GM23248 (cell line): ENCODE results near the gene DHCR24. TPM values are rescaled to one million over a fixed set of nuclear protein-coding genes. Genes with fewer than 3 reads are reported as not detected.

Source experiments
- DNase-seq: peaks from one replicate; pipeline ENCODE4 v3.0.0-alpha.2; 2015
- H2AFZ ChIP-seq: fragments of 200-600 bp; sonication (generic); 2 replicates; pipeline ENCODE4 v1.6.1; 2016; ENCODE audit warnings: antibody characterized with exemption
- H3F3A ChIP-seq: fragments of 200-600 bp; sonication (generic); 2 replicates; pipeline ENCODE4 v1.6.1; 2016; ENCODE audit warnings: mild to moderate bottlenecking, antibody characterized with exemption, mixed run types; ENCODE audit not compliant: insufficient read depth
- H3K27ac ChIP-seq: fragments of 200-600 bp; sonication (generic); 2 replicates; pipeline ENCODE4 v1.5.1; 2016; ENCODE audit warnings: mild to moderate bottlenecking
- H3K27me3 ChIP-seq: fragments of 200-600 bp; sonication (generic); replicated peaks from 2 replicates; pipeline ENCODE4 v1.6.1; 2016; ENCODE audit warnings: mild to moderate bottlenecking; ENCODE audit not compliant: insufficient read depth
- H3K36me3 ChIP-seq: fragments of 200-600 bp; sonication (generic); 2 replicates; pipeline ENCODE4 v1.6.1; 2016; ENCODE audit warnings: low read depth, mild to moderate bottlenecking
- H3K4me1 ChIP-seq: fragments of 200-600 bp; sonication (generic); 2 replicates; pipeline ENCODE4 v1.6.1; 2016; ENCODE audit warnings: mild to moderate bottlenecking; ENCODE audit not compliant: insufficient read depth
- H3K4me2 ChIP-seq: fragments of 200-600 bp; sonication (generic); one replicate; pipeline ENCODE4 v1.6.1; 2016; ENCODE audit warnings: mild to moderate bottlenecking; ENCODE audit not compliant: unreplicated experiment
- H3K4me3 ChIP-seq: fragments of 200-600 bp; sonication (generic); 2 replicates; pipeline ENCODE4 v1.5.1; 2016; ENCODE audit warnings: mild to moderate bottlenecking
- H3K79me2 ChIP-seq: fragments of 200-600 bp; sonication (generic); 2 replicates; pipeline ENCODE4 v1.6.1; 2016; ENCODE audit warnings: mild to moderate bottlenecking; ENCODE audit not compliant: insufficient read depth
- H3K9ac ChIP-seq: fragments of 200-600 bp; sonication (generic); 2 replicates; pipeline ENCODE4 v1.6.1; 2016; ENCODE audit warnings: mild to moderate bottlenecking
- H3K9me2 ChIP-seq: fragments of 200-600 bp; sonication (generic); 2 replicates; pipeline ENCODE4 v1.6.1; 2016; ENCODE audit warnings: mixed run types, mild to moderate bottlenecking, moderate library complexity; ENCODE audit not compliant: insufficient read depth
- H3K9me3 ChIP-seq: fragments of 200-600 bp; sonication (generic); one replicate; pipeline ENCODE4 v1.6.1; 2017; ENCODE audit warnings: low read depth
- H4K20me1 ChIP-seq: fragments of 200-600 bp; sonication (generic); 2 replicates; pipeline ENCODE4 v1.6.0; 2016; ENCODE audit not compliant: insufficient read depth
- EZH2 ChIP-seq: fragments of 200-600 bp; sonication (generic); IDR thresholded peaks from 2 replicates; pipeline ENCODE4 v1.6.1; 2018; ENCODE audit warnings: antibody characterized with exemption, mild to moderate bottlenecking; ENCODE audit not compliant: insufficient read depth, poor library complexity, severe bottlenecking
- EZH2phosphoT487 ChIP-seq: fragments of 200-600 bp; sonication (generic); IDR thresholded peaks from 2 replicates; pipeline ENCODE4 v1.6.1; 2018; ENCODE audit warnings: antibody characterized with exemption, moderate library complexity, mild to moderate bottlenecking, low read depth; ENCODE audit not compliant: insufficient read depth
- WGBS, 2 experiments: methylation state at CpG; one replicate each; pipeline ENCODE4 v1.1.6; 2015 to 2017; ENCODE audit warnings: low lambda C conversion rate in 2 of 2, low coverage in 1 of 2; ENCODE audit errors: missing lambda C conversion rate in 2 of 2; 5-methylcytosine and 5-hydroxymethylcytosine counted together
- in situ Hi-C: fragments of 300-500 bp; cut with MboI; formaldehyde crosslinking; loops from 2 replicates; pipeline ENCODE4 v1.15.0; 2020
- polyA plus RNA-seq: library from polyadenylated mRNA; unstranded; fragments of >200 nt; fragmentation: Nextera tagmentation; extraction: Ambion mirVana; gene quantifications from 2 replicates; pipeline ENCODE4 v1.2.1, GENCODE V29; 2016
- total RNA-seq: library from RNA; depleted of rRNA; stranded (reverse); fragments of >200 nt; shearing (Covaris generic); gene quantifications from 2 replicates; pipeline ENCODE4 v1.2.3, GENCODE V29; 2014

Gene DHCR24
- total and polyA plus RNA-seq, 2 experiments from 2014 or later, result 42.5 to 63.4 TPM

DNA sequence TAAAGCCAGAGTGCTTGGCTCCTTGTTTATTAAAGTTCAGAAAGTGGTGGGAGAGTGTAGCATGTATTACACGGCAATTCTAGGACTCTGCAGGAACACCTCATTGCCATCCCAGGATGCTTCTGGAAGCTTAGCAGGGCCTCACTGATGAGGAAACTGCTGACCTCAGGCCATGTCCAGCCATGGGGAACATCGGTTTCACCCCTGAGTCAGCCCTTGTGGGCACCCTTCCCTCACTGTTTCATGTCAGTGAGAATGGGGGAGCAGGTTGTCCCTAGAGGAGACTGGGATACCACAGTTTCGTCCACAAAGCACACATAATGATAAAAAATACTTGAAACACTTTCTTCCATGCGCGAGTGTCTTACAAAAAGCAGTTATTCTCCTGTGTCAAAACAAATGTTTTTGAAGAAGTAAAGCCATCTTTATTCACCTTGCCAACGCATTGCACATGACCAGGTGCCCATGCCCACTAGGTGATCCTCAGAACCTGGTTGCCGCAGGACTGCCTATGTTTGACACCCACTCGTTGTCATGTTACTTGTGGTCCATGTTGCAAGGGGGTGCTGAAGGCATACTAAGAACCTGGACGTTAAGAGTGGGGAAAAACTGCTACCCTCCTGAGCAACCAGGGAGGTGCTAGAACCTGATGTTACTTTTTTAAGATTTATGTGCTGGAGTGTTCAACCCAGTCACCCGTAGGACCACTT, 44.6 kb downstream of the DHCR24 start:
- H3K9me2 ChIP-seq, result no peaks in the 10 kb centered on the region
- in situ Hi-C loops, result no loop called here

GRCh38 chr1:54839824-54840223, 47.2 kb downstream of the DHCR24 start:
- H3F3A ChIP-seq, result no peaks in the 10 kb centered on the region
- in situ Hi-C loops, result no loop called here
- no peak overlapping the region for H3K4me3 ChIP-seq
- no peaks in the 10 kb centered on the region for H3K9me2 ChIP-seq
- no peak overlapping the region for H3K4me2 ChIP-seq
- 30 to 32% methylated on average over 2 of the region's 2 CpGs for WGBS, 2 experiments
- TF ChIP-seq EZH2phosphoT487 (no peak), EZH2 (no peak)
- no peaks in the 10 kb centered on the region for H3K36me3 ChIP-seq
- H4K20me1 ChIP-seq, result no peaks in the 10 kb centered on the region
- H2AFZ ChIP-seq, result no peak overlapping the region
- no peaks in the 10 kb centered on the region for H3K79me2 ChIP-seq
- no peak for DNase-seq
- no peaks in the 10 kb centered on the region for H3K4me1 ChIP-seq
- H3K9ac ChIP-seq, result no peak overlapping the region
- H3K9me3 ChIP-seq, result no peaks in the 10 kb centered on the region
- H3K27me3 ChIP-seq, result no peaks in the 10 kb centered on the region
- no peak overlapping the region for H3K27ac ChIP-seq

More for the DNA sequence above, 44.6 kb downstream of the DHCR24 start:
- no peak overlapping the region for H2AFZ ChIP-seq
- H3K4me1 ChIP-seq, result no peaks in the 10 kb centered on the region
- no peak overlapping the region for H3K4me3 ChIP-seq
- no peak overlapping the region for H3K9ac ChIP-seq
- no peaks in the 10 kb centered on the region for H3K27me3 ChIP-seq
- no peaks in the 10 kb centered on the region for H3K79me2 ChIP-seq
- no peaks in the 10 kb centered on the region for H3K36me3 ChIP-seq
- no peaks in the 10 kb centered on the region for H4K20me1 ChIP-seq
- no peaks in the 10 kb centered on the region for H3K9me3 ChIP-seq
- no peak overlapping the region for H3K4me2 ChIP-seq
- TF ChIP-seq EZH2, result no peak
- DNase-seq, result no peak
- H3K27ac ChIP-seq, result no peak overlapping the region
- 93 to 94% methylated on average over 10 of the region's 10 CpGs for WGBS, 2 experiments
- H3F3A ChIP-seq, result no peaks in the 10 kb centered on the region

GRCh38 chr1:54838565-54839180, 48.3 kb downstream of the DHCR24 start:
- WGBS, 2 experiments, result 33 to 38% methylated on average over 5 of the region's 5 CpGs
- Histone ChIP-seq H3K27ac (no peak overlapping the region), H3K9me3 (no peaks in the 10 kb centered on the region), H3K27me3 (no peaks in the 10 kb centered on the region), H3F3A (no peaks in the 10 kb centered on the region), H3K36me3 (no peaks in the 10 kb centered on the region), H3K4me1 (no peaks in the 10 kb centered on the region), H3K9me2 (no peaks in the 10 kb centered on the region), H3K79me2 (no peaks in the 10 kb centered on the region), H2AFZ (no peak overlapping the region), H3K4me3 (no peak overlapping the region), H4K20me1 (no peaks in the 10 kb centered on the region), H3K9ac (no peak overlapping the region), H3K4me2 (no peak overlapping the region)
- in situ Hi-C loops, result no loop called here
- TF ChIP-seq EZH2, result no peak
- TF ChIP-seq EZH2phosphoT487, result no peak
- no peak for DNase-seq

DNA sequence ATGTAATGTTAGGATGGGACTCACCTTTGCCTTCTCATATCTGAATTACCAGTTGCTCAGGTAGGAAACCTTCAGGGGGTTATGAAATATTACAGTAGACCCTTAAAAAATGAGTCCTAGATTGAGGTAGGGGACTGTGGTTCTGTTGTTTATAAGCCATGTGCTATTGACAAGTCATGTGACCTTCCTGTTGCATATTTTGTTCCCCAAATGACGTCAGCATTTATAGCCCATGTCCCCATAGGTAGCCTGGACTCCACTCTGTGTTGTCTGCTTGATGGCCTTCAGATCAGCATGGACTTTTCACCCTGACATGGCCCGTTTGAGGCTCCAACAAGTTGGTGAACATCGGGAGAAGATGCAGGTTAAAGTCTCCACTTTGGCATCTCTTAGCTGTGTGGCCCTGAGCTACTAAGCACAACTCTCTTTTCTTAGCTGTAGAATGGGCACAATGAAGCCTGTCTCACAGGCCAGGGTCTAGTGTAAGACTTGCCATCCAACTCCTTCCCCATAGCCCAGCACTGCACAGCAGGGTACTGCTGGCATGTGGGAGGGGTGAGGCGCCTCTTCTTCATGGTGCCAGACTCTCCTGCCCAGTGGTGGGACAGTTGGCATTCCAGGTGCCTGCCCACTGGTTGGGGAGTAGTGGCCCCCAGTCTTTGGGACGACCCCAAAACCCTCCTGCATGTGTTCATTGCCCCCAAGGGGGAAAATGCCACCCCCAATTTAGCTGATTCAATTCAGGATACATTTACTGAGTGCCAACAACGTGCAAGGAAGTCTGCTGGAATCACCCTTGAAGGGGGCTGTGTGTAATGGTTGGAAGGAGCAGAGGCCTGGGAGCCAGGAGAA, 49.8 kb downstream of the DHCR24 start:
- Histone ChIP-seq H3K9me2 (no peaks in the 10 kb centered on the region), H3K79me2 (no peaks in the 10 kb centered on the region), H3K9me3 (no peaks in the 10 kb centered on the region), H3K9ac (no peak overlapping the region), H2AFZ (no peak overlapping the region), H3K36me3 (no peaks in the 10 kb centered on the region), H3K4me3 (no peak overlapping the region), H3K27ac (no peak overlapping the region), H4K20me1 (no peaks in the 10 kb centered on the region), H3K4me2 (no peak overlapping the region), H3F3A (no peaks in the 10 kb centered on the region), H3K4me1 (no peaks in the 10 kb centered on the region), H3K27me3 (no peaks in the 10 kb centered on the region)
- WGBS, 2 experiments, result 58 to 64% methylated on average over 6 of the region's 6 CpGs
- TF ChIP-seq EZH2phosphoT487, result no peak
- no peak for TF ChIP-seq EZH2
- in situ Hi-C loops, result no loop called here
- DNase-seq, result no peak
